ENCODE data around the gene POLR3E. TPM values are rescaled to one million over a fixed set of nuclear protein-coding genes. Genes with fewer than 3 reads are reported as not detected.

The POLR3E gene
- 26.9 to 40.6 TPM (median 38.3 TPM) in 5 replicates for total RNA-seq (2022; extraction: Qiagen RNA extraction)

DNA sequence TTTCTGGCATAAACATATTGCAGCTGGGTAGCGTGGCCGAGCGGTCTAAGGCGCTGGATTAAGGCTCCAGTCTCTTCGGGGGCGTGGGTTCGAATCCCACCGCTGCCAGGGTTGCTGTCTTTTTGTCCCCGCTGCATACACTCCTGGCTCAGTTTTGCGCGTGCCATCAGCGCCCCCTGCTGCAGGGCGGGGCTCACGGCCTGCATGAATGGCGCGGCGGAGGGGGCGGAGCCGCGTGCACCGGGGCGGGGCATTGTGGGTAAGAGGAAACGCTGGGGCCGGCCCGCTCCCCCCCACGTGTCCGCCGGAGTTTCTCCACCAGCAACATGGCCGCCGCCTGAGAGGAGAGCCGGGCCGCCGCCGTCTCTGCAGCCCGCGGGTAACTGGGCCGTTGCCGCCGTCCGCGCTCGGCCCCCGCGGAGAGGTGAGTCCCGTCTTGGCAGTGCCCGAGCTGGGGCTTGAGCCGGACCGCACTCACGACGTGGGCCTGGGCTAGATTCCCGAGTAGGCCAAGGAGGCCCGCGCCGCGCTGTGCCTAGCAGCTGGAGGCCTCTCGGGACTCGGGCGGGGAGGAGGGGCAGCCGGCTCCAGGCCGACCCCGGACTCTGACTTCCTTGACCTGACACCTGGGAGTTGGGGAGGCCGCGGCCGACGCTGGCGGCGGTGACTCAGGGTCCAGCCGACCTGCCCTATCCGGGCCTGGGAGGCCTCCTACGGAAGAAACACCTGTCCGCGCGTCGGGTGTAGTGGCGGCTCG is at the start of gene POLR3E:
Gene POLR3E, plus strand, starts transcription at position 296 of the 757 bp plus-strand sequence. CDS start 5,560 bp downstream, outside the sequence.

GRCh38 chr16:22374311-22375116 is 77.3 kb downstream of the POLR3E start, which contains the start of gene CDR2:
Gene CDR2 (minus strand): TSS chr16:22374619. CDS start chr16:22374309, 310 bp downstream.

Other genes starting within 250 kb of the POLR3E start
- 0.04 TPM in 2 of 5 replicates, not detected in the others for gene VWA3A, start 204.9 kb upstream of the POLR3E start, total RNA-seq (2022; extraction: Qiagen RNA extraction)
- not detected in 5 replicates for gene SDR42E2, start 134.9 kb upstream of the POLR3E start, total RNA-seq (2022; extraction: Qiagen RNA extraction)
- gene EEF2K, start 91.1 kb upstream of the POLR3E start, total RNA-seq (2022; extraction: Qiagen RNA extraction) = 11.9 to 22.7 TPM (median 21.9 TPM) in 5 replicates
- 32.9 to 40.9 TPM (median 39.3 TPM) in 5 replicates for gene CDR2, start 77.2 kb downstream of the POLR3E start, total RNA-seq (2022; extraction: Qiagen RNA extraction)
- 15.8 to 36.0 TPM (median 30.2 TPM) in 5 replicates for gene NPIPB5, start 213.5 kb downstream of the POLR3E start, total RNA-seq (2022; extraction: Qiagen RNA extraction)

Measured in A549 treated with dexamethasone at 1 μM for 4 hours (cell line).